ENCODE data around the gene IMMP2L. TPM values are rescaled to one million over a fixed set of nuclear protein-coding genes. Genes with fewer than 3 reads are reported as not detected.

The IMMP2L gene
- total and polyA plus RNA-seq, 2 of the 4 experiments (the other 2 are of a cell fraction), result 5.8 to 9.3 TPM

DNA sequence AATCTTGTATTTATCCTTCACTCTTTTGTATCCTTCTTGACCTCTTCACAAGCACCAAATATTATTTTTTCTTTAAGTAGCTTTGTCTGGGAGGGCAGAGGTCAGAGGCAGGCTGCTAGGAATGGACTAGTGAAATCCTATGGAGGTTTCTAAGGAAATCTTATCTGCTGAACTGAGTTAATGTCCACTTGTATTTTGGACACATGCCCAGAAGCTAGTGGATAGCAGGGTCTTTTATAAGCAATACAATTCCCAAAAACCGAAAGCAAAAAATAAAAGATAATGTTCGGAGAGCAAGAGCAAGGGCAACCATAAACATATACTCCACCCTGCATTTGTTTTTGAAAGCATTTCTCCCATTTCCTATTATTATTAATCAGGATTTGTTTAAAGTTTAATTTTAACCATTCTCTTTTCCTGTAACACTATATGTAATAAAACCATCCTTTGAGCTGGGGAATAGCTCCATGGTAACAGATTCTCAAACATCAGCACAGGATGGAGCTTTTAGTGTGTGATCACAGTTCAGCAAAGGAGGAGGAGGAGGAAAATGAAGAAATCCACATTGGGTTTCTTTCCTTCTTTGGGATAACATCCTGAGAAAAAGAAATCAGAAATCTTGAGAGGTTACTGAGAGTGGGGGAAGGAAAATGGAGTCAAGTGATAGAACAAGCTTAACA lies 799.6 kb downstream of the IMMP2L start:
- Histone ChIP-seq H3K4ac (ENCODE audit: low read depth, low read length) (no peak overlapping the region), H3K27ac (ENCODE audit: insufficient read depth, low read length) (no peak overlapping the region), H4K91ac (ENCODE audit: insufficient read depth, low read depth, low read length) (no peak overlapping the region), H2AK9ac (replicated peaks; ENCODE audit: low read depth, low read length, poor library complexity) (no peak overlapping the region), H2BK5ac (ENCODE audit: low read depth, low read length, poor library complexity, severe bottlenecking) (no peak overlapping the region), H4K5ac (ENCODE audit: low read depth, low read length) (no peak overlapping the region), H3K56ac (ENCODE audit: extremely low read depth, insufficient read depth, low read length) (no peak overlapping the region), H3K9ac (ENCODE audit: low read depth, low read length) (no peak overlapping the region), H2AK5ac (ENCODE audit: low read depth, low read length) (no peak overlapping the region), H3K4me1 (ENCODE audit: control insufficient read depth, insufficient read depth, low read length) (no peaks in the 10 kb centered on the region), H2BK15ac (ENCODE audit: low read depth, low read length) (no peak overlapping the region), H3K36me3 (ENCODE audit: control insufficient read depth, insufficient read depth, low read length) (no peaks in the 10 kb centered on the region), H2BK120ac (ENCODE audit: low read depth, low read length) (no peak overlapping the region), H2AFZ (replicated peaks; ENCODE audit: low read length, poor library complexity) (no peak overlapping the region), H3K23ac (ENCODE audit: low read depth, low read length) (no peak overlapping the region), H3K18ac (ENCODE audit: low read depth, low read length) (no peak overlapping the region), H3K9me3 (ENCODE audit: control insufficient read depth, insufficient read depth, low read length) (no peaks in the 10 kb centered on the region), H3K4me3 (ENCODE audit: insufficient read depth, low read depth, low read length) (no peak overlapping the region; the same call in 1 of the 2 replicates), H3K79me1 (ENCODE audit: low read depth in 1 of 2, low read length in 2 of 2) (no peaks in the 10 kb centered on the region), H4K20me1 (ENCODE audit: insufficient read depth, low read length) (no peaks in the 10 kb centered on the region), H3K4me2 (ENCODE audit: low read depth, low read length) (peak overlapping the region; percentile 17), H3K14ac (replicated peaks; ENCODE audit: low read depth, low read length) (no peak overlapping the region), H3K9me1 (ENCODE audit: insufficient read depth, low read length) (no peaks in the 10 kb centered on the region), H2BK20ac (ENCODE audit: low read depth, low read length) (no peak overlapping the region), H4K8ac (ENCODE audit: low read depth in 2 of 2, low read length in 2 of 2) (no peak overlapping the region), H3K27me3 (ENCODE audit: control insufficient read depth, insufficient read depth, low read length) (no peaks in the 10 kb centered on the region)
- WGBS, 2 experiments (ENCODE audit: extremely low coverage in 2 of 2, insufficient read length in 1 of 2), result no CpG with 5 or more reads among the region's 2 CpGs
- dilution Hi-C loops (cut with HindIII; ENCODE audit: low sequenced_read_pairs, unreplicated experiment) (no loop called here), in situ Hi-C loops (cut with MboI; ENCODE audit: low sequenced_read_pairs) (no loop called here), intact Hi-C loops (cut with micrococcal nuclease) (no loop called here)
- no TSS peak for BruUV-seq (replicated peaks)
- ChIA-PET POLR2A (ENCODE audit: unreplicated experiment) (no interaction called here), CTCF (interaction anchor here (0.7 to 0.8 kb wide), 2 partner anchors 82 to 329 kb away, joined by 3 to 5 read pairs; no protein-coding TSS in a partner anchor)
- DNase-seq (peak; percentile 22), ATAC-seq (ENCODE audit: low read depth) (peak; percentile 29; the same call in 1 of the 2 replicates)
- TF ChIP-seq, protein P1, sequence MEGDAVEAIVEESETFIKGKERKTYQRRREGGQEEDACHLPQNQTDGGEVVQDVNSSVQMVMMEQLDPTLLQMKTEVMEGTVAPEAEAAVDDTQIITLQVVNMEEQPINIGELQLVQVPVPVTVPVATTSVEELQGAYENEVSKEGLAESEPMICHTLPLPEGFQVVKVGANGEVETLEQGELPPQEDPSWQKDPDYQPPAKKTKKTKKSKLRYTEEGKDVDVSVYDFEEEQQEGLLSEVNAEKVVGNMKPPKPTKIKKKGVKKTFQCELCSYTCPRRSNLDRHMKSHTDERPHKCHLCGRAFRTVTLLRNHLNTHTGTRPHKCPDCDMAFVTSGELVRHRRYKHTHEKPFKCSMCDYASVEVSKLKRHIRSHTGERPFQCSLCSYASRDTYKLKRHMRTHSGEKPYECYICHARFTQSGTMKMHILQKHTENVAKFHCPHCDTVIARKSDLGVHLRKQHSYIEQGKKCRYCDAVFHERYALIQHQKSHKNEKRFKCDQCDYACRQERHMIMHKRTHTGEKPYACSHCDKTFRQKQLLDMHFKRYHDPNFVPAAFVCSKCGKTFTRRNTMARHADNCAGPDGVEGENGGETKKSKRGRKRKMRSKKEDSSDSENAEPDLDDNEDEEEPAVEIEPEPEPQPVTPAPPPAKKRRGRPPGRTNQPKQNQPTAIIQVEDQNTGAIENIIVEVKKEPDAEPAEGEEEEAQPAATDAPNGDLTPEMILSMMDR (conservative IDR thresholded peaks at IDR 0.05; ENCODE audit: low read depth, low read length), result no peak
- TF ChIP-seq, protein P2, sequence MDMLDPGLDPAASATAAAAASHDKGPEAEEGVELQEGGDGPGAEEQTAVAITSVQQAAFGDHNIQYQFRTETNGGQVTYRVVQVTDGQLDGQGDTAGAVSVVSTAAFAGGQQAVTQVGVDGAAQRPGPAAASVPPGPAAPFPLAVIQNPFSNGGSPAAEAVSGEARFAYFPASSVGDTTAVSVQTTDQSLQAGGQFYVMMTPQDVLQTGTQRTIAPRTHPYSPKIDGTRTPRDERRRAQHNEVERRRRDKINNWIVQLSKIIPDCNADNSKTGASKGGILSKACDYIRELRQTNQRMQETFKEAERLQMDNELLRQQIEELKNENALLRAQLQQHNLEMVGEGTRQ (IDR thresholded peaks at IDR 0.05; ENCODE audit: low read depth, low read length), result no peak
- no peak for TF ChIP-seq FOS (IDR thresholded peaks at IDR 0.05; ENCODE audit: low read depth, low read length)
- no peak for TF ChIP-seq CEBPB (IDR thresholded peaks at IDR 0.05; ENCODE audit: low read depth, low read length)
- TF ChIP-seq RAD21 (IDR thresholded peaks at IDR 0.05; ENCODE audit: low read length), result no peak
- TF ChIP-seq NFE2L2 (IDR thresholded peaks at IDR 0.05; ENCODE audit: low read depth, low read length), result no peak
- TF ChIP-seq CHD1 (IDR thresholded peaks at IDR 0.05; ENCODE audit: low read depth, low read length), result no peak
